GM19452 (cell line): ENCODE measurements around the gene VPS39.
"Not testable (repeated sequence)": the region's sequence is repeated elsewhere in the genome, so short reads cannot be mapped to it uniquely, and the experiment has no call there.

Experiments
- ATAC-seq: cut with Tn5 transposase; IDR thresholded peaks from one replicate; pipeline ENCODE4 v1.9.1; 2021; ENCODE audit not compliant: unreplicated experiment

The VPS39 gene, protein sequence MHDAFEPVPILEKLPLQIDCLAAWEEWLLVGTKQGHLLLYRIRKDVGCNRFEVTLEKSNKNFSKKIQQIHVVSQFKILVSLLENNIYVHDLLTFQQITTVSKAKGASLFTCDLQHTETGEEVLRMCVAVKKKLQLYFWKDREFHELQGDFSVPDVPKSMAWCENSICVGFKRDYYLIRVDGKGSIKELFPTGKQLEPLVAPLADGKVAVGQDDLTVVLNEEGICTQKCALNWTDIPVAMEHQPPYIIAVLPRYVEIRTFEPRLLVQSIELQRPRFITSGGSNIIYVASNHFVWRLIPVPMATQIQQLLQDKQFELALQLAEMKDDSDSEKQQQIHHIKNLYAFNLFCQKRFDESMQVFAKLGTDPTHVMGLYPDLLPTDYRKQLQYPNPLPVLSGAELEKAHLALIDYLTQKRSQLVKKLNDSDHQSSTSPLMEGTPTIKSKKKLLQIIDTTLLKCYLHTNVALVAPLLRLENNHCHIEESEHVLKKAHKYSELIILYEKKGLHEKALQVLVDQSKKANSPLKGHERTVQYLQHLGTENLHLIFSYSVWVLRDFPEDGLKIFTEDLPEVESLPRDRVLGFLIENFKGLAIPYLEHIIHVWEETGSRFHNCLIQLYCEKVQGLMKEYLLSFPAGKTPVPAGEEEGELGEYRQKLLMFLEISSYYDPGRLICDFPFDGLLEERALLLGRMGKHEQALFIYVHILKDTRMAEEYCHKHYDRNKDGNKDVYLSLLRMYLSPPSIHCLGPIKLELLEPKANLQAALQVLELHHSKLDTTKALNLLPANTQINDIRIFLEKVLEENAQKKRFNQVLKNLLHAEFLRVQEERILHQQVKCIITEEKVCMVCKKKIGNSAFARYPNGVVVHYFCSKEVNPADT

DNA sequence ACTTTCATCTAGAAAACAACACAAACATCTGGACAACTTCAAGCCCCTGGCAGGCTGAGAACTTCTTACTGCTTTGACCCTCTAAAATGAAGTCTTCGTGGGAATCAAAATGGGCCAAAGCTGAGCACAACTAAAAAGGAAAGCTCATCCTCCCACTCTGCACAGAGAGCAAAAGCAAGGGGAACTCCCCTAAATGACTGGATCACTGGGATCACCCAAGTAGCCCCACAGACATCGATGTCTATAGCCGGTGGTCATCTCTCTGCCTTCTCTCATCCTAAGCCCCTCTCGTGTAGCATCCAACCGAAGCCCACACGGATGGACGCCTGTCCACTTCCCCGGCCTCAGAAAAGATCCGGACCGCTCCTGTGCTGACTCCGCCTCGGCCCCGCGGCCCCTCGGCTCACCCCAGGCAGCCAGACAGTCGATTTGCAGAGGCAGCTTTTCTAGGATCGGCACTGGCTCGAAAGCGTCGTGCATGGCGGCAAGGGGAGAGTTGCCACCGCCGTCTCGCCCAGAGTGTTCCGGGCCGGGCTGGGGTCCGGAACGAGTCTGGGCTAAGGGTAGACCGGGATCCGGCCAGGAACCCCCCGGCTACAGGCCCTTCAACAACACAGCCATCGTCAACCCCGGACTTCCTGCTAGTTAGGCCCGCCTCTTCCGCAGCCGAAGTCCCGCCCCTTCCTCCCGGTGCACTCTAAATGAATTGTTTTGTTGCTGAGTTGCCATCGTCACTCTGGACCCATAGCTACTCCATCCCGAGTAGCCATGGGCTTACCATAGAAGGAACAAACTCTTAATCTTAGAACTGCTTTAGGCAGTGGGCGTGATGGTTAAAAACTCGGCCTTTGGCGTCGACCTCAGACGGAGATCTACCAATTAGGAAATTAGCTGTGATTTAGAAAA lies at the start of gene VPS39:
Gene VPS39 (minus strand): TSS at position 631 of the 906 bp plus-strand sequence. CDS start 151 bp downstream, at position 480.
- ATAC-seq, result peak; percentile 87

- no peak for ATAC-seq
Measured at GRCh38 chr15:42253300-42253699, 45.2 kb upstream of the VPS39 start.

GRCh38 chr15:42240823-42241222 lies 32.7 kb upstream of the VPS39 start:
- ATAC-seq, result no peak

- ATAC-seq, result no peak
Measured at GRCh38 chr15:42239528-42240182, 31.6 kb upstream of the VPS39 start.

- no peak for ATAC-seq
Measured at GRCh38 chr15:42233107-42233506, 25.0 kb upstream of the VPS39 start.

- no peak for ATAC-seq
Measured at GRCh38 chr15:42232606-42233005, 24.5 kb upstream of the VPS39 start.

DNA sequence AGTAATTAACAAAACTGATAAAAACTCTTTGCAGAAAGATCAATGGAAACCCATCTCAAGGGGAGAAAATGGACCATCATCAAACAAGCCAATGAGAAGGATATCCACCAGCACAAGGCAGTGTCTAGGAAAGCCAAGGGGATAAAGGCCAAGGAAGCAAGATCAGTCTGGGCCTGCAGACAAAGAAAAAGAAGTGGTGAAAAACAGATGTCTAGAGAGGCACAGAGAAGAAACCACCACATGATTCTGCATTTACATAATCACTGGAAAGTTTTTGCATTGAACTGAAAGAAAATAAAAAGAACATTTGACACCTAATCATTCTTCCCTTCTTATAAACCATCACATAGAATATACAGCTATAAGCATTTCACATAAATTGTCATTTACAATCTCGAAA lies 23.0 kb upstream of the VPS39 start:
- ATAC-seq, result no peak

DNA sequence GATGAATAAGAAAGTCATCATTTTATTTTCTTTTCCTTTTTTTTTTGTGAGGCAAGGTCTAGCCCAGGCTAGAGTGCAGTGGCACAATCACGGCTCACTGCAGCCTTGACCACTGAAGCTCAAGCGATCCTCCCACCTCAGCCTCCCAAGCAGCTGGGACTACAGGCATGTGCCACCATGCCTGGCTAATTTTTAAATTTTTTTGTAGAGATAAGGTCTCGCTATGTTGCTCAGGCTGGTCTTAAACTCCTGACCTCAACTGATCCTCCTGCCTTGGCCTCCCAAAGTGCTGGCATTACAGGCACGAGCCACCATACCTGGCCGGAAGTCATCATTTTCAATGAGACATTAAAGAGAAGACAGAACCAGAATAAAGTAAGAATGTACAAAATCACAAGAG lies 20.9 kb upstream of the VPS39 start:
- not testable (repeated sequence) for ATAC-seq

DNA sequence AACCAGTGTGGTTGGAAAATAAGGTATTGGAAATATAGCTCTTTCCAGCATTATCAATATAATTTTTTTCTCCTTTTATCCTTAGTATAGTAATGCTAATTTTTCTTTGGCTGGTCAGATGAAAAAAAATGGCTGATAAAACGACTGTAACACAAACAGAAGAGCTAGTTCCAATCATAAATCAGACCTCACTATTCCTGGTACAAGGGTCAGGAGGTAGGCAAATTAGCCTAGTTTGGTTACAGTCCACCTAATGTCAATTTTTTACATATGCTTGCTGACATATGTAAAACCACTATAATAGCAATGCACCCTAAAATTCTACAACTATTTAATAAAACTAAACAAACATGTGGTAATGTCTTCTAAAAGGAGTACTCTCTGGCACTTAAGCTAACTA lies 19.9 kb upstream of the VPS39 start:
- ATAC-seq, result no peak

DNA sequence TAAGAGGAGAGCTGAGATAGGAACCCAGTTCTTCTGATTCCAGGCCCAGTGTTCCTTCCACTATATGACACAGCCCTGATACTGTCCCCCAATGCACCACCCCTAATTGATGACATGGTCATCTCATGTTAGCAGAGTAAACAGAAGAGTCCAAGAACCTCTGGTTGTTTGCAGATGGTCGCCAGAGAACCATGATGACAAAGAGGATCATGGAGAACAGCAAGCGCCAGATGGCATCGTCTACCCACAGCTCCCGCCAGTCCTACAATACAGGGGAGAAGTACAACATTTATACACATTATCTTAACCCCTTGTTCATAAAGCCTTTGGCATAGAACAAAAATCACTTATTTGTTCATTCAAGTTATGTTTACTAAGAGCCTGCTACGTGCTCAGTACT lies 18.5 kb upstream of the VPS39 start:
- no peak for ATAC-seq

DNA sequence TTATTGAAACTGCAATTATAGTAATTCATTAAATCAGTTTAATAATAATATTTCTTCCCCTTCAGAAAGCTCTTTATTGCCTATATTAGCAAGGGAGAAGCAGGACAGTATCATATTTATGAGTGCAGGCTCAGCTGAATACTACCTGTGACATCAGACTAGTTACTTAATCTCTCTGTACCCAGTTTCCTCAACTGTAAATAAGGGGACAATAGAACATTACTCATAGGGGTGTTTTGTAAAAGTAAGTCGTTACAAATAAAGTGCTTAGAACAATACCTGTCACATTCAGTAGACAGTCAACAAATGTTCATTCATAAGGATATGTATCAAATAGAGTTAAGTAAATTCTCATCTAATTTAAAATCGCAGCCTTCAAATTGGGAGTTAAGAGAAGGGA lies 12.1 kb upstream of the VPS39 start:
- no peak for ATAC-seq

- no peak for ATAC-seq
Measured at GRCh38 chr15:42218953-42219592, 11.0 kb upstream of the VPS39 start.

DNA sequence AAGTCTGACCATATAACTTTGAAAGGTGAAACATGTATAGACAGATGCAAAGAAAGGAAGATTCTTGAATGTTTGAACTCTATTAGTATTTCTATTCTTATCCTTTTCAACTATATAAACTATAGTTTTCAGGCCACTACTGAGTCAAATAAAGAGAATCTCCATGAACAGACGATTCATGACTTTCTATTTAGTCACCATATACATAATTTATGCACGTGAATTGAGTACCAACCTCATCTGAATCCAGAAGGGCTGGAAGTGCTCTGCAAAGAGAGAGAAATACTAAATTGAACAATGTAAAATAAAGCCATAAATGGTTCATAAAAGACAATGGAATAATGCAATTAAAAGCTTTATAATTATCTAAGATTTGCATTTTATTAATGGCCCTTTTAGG lies 9.5 kb upstream of the VPS39 start:
- ATAC-seq, result no peak

GRCh38 chr15:42215913-42216829 lies 8.1 kb upstream of the VPS39 start:
- no peak for ATAC-seq

DNA sequence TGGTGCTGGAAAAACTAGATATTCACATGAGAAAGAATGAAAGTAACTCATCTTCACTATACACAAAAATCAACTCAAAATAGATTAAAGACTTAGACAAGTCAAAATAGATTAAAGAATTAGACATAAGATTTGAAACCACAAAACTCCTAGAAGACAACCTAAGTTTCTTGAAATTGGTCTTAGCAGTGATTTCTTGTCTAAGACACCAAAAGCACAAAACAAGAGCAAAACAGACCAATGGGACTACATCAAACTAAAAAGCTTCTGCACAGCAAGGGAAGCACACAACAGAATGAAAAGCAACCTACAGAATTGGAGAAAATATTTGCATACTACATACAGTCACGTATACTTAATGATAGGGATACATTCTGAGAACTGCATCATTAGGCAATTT lies 6.5 kb upstream of the VPS39 start:
- no peak for ATAC-seq

DNA sequence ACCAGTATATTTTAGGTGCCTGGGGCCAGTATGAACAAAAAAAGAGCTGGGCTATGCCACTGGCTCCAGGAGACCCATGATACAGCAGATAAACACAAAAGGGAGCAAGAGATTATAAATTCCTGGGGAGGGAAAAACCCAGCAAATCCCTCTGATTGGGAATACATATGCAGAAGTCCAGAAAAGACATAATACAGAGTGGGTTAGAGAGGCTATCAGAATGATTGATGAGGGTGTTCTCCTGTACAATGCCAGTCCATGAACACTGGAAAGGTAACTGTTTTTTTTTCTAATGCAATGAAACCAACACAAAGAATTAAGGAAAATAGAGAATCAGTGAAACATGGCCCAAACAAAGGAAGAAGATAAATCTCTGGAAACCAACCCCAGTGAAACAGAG lies 5.4 kb upstream of the VPS39 start:
- no peak for ATAC-seq

DNA sequence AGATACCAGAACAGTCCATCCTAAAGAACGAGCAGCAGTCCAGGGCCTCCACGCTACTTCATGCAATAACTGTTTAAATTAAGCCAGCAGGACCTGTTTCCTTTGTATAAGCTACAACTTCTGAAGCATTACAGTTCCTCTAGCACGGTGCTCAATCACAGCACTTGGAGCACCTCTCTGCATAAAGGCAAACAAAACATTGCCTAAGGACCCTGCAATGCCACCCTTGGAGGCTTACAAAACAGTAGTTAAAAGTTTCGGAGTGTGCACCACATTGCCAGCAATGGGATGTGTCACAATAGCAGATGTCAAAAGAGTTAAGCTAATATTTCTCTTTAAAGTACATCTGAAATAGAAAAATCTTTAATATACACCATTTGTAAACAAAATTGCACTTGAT lies 2.6 kb upstream of the VPS39 start:
- ATAC-seq, result no peak

- ATAC-seq, result no peak
Measured at GRCh38 chr15:42206406-42206805, 1.7 kb downstream of the VPS39 start.

DNA sequence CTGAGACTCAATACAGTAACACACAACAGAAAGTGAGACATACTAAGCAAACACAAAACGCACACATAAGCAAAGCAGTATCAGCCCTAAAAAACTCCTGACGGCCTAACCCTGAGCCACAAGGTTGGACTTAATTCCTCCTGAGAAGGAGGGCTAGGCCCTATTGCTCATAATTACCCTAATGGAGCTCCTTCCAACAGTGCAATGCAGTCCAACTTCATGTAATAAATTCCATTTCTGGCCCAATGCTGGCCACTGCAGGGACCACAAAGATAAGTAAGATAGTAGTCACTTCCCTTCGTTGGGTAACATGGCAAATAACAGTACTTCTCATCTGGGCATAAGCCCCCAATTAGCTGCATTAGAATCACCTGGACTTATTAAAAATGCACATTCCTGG lies 4.2 kb downstream of the VPS39 start:
- no peak for ATAC-seq
